HG03045 (cell line): ENCODE data around the gene NBPF11.
"Not testable (repeated sequence)": the region's sequence is repeated elsewhere in the genome, so short reads cannot be mapped to it uniquely, and the experiment has no call there.

Source experiments
- ATAC-seq: cut with Tn5 transposase; IDR thresholded peaks from one replicate; pipeline ENCODE4 v1.9.1; 2021; ENCODE audit warnings: mild to moderate bottlenecking, moderate library complexity; ENCODE audit not compliant: unreplicated experiment

NBPF11 gene, protein sequence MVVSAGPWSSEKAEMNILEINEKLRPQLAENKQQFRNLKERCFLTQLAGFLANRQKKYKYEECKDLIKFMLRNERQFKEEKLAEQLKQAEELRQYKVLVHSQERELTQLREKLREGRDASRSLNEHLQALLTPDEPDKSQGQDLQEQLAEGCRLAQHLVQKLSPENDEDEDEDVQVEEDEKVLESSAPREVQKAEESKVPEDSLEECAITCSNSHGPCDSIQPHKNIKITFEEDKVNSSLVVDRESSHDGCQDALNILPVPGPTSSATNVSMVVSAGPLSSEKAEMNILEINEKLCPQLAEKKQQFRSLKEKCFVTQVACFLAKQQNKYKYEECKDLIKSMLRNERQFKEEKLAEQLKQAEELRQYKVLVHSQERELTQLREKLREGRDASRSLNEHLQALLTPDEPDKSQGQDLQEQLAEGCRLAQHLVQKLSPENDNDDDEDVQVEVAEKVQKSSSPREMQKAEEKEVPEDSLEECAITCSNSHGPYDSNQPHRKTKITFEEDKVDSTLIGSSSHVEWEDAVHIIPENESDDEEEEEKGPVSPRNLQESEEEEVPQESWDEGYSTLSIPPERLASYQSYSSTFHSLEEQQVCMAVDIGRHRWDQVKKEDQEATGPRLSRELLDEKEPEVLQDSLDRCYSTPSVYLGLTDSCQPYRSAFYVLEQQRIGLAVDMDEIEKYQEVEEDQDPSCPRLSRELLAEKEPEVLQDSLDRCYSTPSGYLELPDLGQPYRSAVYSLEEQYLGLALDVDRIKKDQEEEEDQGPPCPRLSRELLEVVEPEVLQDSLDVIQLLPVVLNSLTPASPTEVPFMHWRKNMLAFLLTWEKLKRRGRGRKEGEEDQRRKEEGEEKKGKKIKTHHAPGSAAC

DNA sequence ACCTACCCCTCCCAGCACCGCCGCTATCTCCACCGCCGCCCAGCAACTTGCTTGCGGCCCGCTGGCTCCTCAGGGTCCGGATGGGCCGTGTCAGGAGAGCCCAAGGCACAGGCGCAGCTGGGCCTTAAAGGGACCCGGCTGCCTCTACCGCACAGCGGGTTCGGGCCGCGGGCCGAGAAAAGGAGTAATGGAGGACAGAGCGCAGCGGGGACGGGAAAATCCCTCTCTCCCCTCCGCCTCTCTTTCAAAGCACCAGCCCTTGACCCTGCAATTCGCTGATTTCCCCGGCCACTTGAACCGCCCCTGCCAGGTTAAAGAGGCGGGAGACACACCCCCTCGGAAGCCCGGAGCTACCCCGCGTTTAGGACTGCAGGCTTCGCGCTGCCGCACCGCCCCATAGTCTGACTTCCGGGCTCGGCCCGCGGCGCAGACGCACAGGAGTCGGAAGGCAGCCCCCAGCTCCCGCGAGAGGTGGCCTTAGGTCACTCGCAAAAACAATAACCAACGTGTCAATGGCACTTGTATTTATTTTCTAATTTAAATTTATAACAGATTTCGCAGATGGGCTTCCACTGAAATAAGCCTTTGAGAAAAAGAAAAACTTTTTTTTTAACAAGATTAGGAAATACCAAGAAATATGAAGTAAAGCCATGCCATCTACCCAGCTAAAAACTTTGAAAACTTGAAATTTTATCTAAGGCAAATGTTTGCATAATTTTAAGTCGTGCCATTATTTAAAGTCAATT lies at the start of gene NBPF11:
Gene NBPF11 (minus strand): TSS at position 371 of the 746 bp plus-strand sequence. CDS start 25,278 bp downstream, outside the sequence.
- peak; percentile 87 for ATAC-seq

DNA sequence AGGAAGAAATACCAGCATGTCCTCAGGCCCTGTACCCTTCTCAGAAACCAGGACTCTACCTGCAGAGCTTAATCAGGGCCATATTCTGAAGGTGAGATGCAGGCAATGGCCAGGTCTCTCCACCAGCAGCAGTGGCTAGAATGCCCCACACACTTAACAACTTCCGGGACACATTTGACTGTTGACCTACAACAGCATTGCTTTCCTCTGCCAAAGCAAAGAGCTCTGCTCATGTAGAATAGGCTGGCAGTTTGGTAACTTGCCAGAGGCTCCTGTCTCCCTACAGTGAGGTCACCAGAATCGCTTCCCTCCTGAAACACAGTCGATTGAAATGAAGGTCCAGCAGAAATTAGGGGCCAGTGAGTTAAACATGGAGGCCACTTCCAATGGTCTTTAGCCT lies 45.3 kb upstream of the NBPF11 start:
- ATAC-seq = not testable (repeated sequence)

DNA sequence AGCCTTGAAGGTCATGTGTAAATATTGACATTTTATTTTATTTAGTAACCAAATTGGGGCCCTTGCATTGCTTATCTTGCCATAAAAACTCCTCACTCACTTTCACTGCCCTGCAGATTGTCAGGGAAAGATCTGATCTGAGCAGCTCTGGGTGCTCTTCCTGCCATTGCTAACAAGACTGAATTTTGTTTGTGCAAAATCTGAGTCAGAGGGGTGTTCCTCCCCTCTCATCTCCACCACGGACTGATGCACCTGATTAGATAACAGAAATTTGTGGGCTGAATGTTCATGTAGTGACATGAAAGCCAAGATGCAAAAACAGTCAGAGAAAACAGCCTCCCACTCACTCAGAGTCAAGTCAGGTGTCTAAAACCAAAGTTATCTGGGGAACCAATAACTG lies 44.9 kb upstream of the NBPF11 start:
- not testable (repeated sequence) for ATAC-seq

DNA sequence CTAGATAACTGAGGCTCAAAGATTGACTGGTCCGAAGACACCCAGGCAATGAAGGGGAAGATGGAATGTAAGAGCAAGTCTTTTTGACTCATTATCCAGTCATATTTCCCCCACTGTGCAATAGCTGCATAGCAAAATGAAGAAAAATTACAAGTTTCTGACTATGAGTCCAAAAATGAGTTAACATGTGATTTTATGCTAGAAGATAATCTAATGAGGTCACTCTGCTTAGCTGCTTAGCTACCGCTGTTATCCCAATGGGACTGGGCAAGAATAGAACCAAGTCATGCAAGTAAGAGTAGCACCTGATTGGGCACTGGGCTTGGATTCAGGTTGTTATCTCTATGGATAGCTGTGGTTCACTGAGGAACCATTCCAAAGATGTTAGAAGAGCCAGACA lies 43.0 kb upstream of the NBPF11 start:
- not testable (repeated sequence) for ATAC-seq

DNA sequence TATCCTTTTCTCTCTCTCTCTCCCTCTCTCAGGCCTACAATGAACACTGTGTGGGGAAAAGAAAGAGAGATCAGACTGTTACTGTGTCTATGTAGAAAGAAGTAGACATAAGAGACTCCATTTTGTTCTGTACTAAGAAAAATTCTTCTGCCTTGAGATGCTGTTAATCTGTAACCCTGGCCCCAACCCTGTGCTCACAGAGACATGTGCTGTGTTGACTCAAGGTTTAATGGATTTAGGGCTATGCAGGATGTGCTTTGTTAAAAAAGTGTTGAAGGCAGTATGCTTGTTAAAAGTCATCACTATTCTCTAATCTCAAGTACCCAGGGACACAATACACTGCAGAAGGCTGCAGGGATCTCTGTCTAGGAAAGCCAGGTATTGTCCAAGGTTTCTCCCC lies 36.7 kb upstream of the NBPF11 start:
- not testable (repeated sequence) for ATAC-seq

- ATAC-seq = not testable (repeated sequence)
These were observed 26.6 kb upstream of the NBPF11 start for GRCh38 chr1:148178682-148179081.

- ATAC-seq = not testable (repeated sequence)
These were observed 23.3 kb upstream of the NBPF11 start for GRCh38 chr1:148175414-148175813.

DNA sequence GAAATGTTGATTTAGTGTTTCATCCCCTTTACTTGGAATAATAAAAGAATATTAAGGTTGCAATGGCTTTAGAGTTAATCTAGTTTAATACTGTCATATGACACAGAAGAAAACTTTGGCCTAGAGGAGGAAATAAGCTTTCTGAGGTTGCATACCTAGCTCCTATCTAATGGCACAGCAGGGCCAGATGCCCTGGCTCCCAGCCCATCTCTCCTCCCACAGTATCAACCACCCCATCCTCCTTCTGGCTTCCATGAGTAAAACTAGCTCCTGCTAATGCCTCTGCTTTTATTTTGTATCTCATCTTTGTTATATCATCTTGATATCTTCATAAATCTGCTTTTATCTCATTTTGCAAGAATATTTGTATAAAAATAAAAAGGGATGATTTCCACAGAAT lies 19.9 kb upstream of the NBPF11 start:
- ATAC-seq = not testable (repeated sequence)

DNA sequence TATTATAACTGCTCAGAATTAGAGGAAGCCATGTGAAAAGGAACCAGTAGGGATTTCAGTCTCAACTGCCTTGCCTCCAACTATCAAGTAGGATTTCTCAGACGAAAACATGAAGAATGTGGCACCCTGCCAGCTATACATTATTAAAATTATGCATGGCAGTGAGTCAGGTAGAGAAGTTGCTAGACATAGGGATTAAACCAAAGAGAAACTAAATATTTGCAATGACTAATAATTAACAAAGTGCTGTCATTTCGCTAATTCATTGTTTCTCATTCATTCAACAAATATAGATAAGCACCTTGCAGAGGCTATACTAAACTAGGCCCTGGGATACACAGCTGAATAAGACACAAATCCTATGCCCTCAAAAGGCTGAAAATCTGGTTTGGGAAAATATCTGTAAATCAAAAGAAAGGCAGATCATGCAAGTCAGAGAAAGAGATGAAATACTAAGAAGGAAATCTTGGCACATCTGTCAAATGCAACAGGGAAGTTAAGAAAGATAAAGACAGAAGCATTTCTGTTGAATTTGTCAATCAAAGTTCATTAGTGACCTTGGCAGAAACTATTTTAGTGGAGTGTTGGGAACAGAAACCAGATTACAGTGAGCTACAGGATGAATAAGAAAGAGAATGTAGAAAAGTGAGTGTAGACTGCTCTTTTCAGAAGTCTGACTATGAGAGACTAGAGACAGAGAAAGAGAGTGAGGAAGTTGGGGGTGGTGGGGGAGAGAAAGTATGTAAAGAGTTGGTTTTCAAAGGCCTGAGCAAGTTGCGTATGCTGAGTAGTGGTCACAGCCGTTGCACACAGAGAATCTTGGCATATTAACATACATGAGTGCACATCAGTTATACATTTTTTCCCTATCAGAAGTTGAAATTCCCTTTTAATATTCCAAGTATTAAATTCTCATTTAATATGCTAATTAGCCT lies 14.7 kb upstream of the NBPF11 start:
- no peak for ATAC-seq

DNA sequence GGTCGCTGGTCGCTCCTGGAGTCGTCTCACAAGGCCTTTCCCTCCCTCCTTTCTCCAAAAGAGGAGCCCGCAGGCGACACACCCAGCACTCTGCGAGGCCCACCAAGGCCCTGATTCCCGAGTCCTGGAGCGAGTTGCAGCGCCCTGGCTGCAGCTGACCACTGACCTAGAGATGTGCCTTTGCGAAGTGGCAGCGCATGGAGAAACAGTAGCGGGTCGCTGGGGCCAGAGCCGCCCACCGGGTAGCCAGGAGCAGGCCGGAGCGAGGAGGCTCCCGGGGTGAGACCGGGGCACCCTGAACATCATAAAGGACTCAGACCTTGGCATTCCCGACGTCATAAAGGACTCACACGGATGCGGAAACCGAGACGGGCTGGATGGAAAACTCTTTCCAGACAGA lies 10.3 kb upstream of the NBPF11 start:
- no peak for ATAC-seq

- ATAC-seq = no peak
These were observed 9.2 kb upstream of the NBPF11 start for GRCh38 chr1:148161053-148161901.

- no peak for ATAC-seq
These were observed 8.4 kb upstream of the NBPF11 start for GRCh38 chr1:148160343-148161052.

DNA sequence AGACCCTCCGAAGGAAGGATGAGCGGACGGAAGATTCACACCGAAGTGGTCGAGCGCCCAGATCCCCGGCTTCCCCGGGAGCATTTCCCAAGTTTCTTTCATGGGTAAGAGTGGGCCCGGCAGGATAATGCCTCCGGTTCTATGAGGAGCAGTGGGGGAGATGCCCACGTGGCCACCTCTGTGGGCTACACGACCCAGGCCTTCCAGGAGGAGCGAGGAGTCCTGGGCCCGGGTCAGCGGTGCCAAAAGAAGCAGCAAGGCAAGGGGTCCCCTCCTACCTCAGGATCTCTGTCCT lies 7.9 kb upstream of the NBPF11 start:
- no peak for ATAC-seq

DNA sequence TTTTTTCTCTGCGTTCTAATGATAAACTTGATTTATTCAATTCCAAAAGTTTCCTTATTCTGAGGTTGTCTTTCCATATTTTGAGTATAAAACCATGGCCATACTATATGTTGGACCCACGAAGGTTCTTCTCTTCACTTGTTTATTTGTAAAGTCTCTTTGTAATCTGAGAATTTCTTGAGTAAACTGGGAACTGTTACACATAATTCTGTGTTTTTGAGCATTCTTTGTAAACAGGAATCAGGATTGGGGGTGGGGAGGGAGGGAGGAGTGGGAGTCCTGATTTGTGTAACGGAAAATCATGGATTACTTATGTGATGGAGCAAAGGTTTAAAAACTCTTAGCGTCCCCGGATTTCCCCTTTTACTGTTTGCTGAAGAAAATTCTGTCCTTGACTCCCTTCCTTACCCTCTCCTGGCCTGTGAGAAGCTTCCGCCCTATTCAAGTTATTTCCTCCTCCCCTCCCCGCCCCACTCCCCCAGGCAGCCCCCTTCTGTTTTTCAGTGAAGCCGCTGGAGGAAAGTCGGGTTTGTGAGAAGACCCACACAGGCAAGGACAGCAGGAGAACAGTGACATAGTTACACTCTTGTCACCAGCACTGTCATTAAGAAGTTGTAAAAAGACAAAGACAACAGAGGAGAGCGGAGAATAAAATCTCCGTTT lies 6.4 kb upstream of the NBPF11 start:
- ATAC-seq = no peak

DNA sequence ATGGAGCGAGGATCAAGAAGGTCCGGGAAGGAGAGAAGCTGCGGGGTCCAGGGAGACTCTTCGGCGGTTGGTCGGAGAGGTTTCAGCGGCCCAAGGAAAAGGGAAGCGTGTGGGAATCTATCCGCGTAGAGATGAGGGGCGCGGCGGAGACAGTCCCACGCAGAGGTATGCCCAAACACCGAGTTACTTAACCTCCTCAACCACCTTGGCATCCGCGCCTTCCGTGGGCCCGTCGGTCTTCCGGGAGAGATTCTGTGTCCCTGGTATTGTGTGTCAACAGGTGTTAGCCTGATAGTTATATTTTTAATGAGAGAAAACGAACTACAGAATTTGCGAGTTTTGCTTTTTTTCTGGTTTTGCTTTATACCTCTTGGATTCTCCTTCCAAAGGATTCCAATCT lies 5.7 kb upstream of the NBPF11 start:
- ATAC-seq = not testable (repeated sequence)

DNA sequence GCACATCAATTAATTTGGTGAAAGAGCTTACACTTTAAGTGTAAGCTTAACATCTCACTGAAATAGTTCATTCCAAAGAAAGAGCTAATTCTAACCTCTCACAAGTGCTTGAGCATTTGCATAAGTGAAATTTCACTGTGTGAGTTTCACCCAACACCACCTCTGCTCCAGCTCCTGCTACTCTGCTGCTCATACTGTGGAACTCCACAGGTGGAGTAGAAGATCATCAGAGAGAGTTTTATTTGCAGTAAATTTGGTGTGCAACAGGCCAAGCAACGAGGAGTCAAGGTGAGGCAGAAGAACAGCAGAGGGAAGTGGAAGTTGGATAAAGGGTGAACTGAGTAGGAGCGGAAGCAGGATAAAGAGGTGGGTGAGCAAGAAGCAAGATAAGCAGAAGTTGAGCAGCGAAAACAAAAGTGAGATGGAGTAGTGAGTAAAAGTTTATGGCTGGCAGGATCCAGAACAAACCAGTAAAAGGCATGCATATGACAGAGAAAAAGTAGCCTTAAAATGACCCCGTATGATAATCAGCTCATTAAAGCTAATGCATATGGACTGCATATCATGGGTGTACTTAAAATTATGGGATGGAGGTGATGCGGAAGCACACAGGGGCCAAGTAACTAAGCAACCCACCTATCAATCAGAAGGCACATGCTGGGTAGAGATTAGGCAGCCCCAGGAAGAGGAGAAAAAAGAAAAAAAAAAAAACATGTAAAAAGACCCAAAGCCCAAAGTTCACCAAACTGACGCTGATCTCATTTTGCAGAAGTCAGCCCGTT lies 3.6 kb upstream of the NBPF11 start:
- not testable (repeated sequence) for ATAC-seq

DNA sequence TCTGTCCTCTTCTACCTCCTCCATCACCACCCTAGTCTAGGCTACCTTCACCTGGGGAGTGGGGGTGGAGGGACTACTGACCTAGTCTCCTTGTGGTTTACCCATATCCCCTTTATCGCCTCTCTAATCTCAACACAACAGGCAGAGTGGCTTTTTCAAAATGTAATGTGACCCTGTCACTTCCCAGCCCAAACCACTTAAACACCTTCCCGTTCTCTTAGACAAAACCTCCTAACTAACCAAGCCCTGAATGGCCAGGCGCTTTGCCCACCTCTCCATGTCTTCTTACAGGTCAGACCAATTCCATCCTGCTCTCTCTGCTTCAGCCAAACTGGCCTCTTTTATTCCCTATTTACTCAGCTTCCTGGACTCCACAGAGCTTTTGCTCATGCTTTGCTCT lies 714 bp upstream of the NBPF11 start:
- ATAC-seq = not testable (repeated sequence)
